ENCODE measurements around the gene CFH.

CFH gene

GRCh38 chr1:196661345-196661744 lies 9.5 kb downstream of the CFH start:
- TF ChIP-seq CTCF (IDR thresholded peaks at IDR 0.05; ENCODE audit: low read depth, low read length), result no peak
- DNase-seq (ENCODE audit: extremely low read depth, low read depth), result no peak

- TF ChIP-seq CTCF (IDR thresholded peaks at IDR 0.05; ENCODE audit: low read depth, low read length), result no peak
- no peak for DNase-seq (ENCODE audit: extremely low read depth, low read depth)
Measured at GRCh38 chr1:196667131-196667530, 15.3 kb downstream of the CFH start.

GRCh38 chr1:196669051-196669450 lies 17.2 kb downstream of the CFH start:
- TF ChIP-seq CTCF (IDR thresholded peaks at IDR 0.05; ENCODE audit: low read depth, low read length), result no peak
- DNase-seq (ENCODE audit: extremely low read depth, low read depth), result no peak

- no peak for TF ChIP-seq CTCF (IDR thresholded peaks at IDR 0.05; ENCODE audit: low read depth, low read length)
- DNase-seq (ENCODE audit: extremely low read depth, low read depth), result no peak
Measured at GRCh38 chr1:196669693-196670092, 17.9 kb downstream of the CFH start.

- DNase-seq (ENCODE audit: extremely low read depth, low read depth), result no peak
- no peak for TF ChIP-seq CTCF (IDR thresholded peaks at IDR 0.05; ENCODE audit: low read depth, low read length)
Measured at GRCh38 chr1:196674908-196675307, 23.1 kb downstream of the CFH start.

- DNase-seq (ENCODE audit: extremely low read depth, low read depth), result no peak
- TF ChIP-seq CTCF (IDR thresholded peaks at IDR 0.05; ENCODE audit: low read depth, low read length), result no peak
Measured at GRCh38 chr1:196677781-196678509, 26.1 kb downstream of the CFH start.

- peak; percentile 10 for DNase-seq (ENCODE audit: extremely low read depth, low read depth)
- no peak for TF ChIP-seq CTCF (IDR thresholded peaks at IDR 0.05; ENCODE audit: low read depth, low read length)
Measured at GRCh38 chr1:196678510-196678884, 26.7 kb downstream of the CFH start.
